Measurements from ENCODE around the gene RANBP17.

GRCh38 chr5:170867825-170868224 is 6.0 kb downstream of the RANBP17 start:
- TF ChIP-seq, protein P1, sequence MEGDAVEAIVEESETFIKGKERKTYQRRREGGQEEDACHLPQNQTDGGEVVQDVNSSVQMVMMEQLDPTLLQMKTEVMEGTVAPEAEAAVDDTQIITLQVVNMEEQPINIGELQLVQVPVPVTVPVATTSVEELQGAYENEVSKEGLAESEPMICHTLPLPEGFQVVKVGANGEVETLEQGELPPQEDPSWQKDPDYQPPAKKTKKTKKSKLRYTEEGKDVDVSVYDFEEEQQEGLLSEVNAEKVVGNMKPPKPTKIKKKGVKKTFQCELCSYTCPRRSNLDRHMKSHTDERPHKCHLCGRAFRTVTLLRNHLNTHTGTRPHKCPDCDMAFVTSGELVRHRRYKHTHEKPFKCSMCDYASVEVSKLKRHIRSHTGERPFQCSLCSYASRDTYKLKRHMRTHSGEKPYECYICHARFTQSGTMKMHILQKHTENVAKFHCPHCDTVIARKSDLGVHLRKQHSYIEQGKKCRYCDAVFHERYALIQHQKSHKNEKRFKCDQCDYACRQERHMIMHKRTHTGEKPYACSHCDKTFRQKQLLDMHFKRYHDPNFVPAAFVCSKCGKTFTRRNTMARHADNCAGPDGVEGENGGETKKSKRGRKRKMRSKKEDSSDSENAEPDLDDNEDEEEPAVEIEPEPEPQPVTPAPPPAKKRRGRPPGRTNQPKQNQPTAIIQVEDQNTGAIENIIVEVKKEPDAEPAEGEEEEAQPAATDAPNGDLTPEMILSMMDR (conservative IDR thresholded peaks at IDR 0.05): no peak
- TF ChIP-seq EZH2 (IDR thresholded peaks at IDR 0.05; ENCODE audit: low read depth): no peak

Measured in PC-9 (cell line).